Liver (tissue), 3 donors: ENCODE measurements around the gene CATSPERZ.

ENCODE experiments used
- FOXA1 ChIP-seq: IDR thresholded peaks from 2 replicates; pipeline ENCODE4 v1.6.1; 2016; ENCODE audit warnings: antibody characterized with exemption
- GABPA ChIP-seq, 2 donors: IDR thresholded peaks in 1 of 2; conservative IDR thresholded peaks in 1 of 2; 2 replicates each; pipeline ENCODE4 v1.6.1; 2016; ENCODE audit warnings: antibody characterized with exemption in 2 of 2, mild to moderate bottlenecking in 1 of 2, moderate library complexity in 1 of 2
- JUND ChIP-seq, 2 donors: IDR thresholded peaks; 2 replicates each; pipeline ENCODE4 v1.6.1; 2016; ENCODE audit warnings: antibody characterized with exemption in 2 of 2
- RAD21 ChIP-seq, 2 donors: IDR thresholded peaks; 2 replicates each; pipeline ENCODE4 v1.6.1; 2016; ENCODE audit warnings: antibody characterized with exemption in 2 of 2, mild to moderate bottlenecking in 2 of 2
- RXRA ChIP-seq, 2 donors: IDR thresholded peaks; 2 replicates each; pipeline ENCODE4 v1.6.1; 2017 to 2018; ENCODE audit warnings: antibody characterized with exemption in 2 of 2, mild to moderate bottlenecking in 1 of 2
- TAF1 ChIP-seq: conservative IDR thresholded peaks from 2 replicates; pipeline ENCODE4 v1.6.1; 2016; ENCODE audit warnings: antibody characterized with exemption, mild to moderate bottlenecking
- YY1 ChIP-seq: IDR thresholded peaks from 2 replicates; pipeline ENCODE4 v1.6.1; 2016; ENCODE audit warnings: antibody characterized with exemption, mild to moderate bottlenecking
- ZBTB33 ChIP-seq: IDR thresholded peaks from 2 replicates; pipeline ENCODE4 v1.6.1; 2016; ENCODE audit warnings: antibody characterized with exemption
- TF ChIP-seq, protein P1 (sequence below): fragments of 150-350 bp; IDR thresholded peaks from 2 replicates; pipeline ENCODE4 v1.5.1; 2017; ENCODE audit warnings: improper control_type of control experiment, low read depth, low read length; ENCODE audit not compliant: missing input control
- TF ChIP-seq, protein P2 (sequence below): IDR thresholded peaks from 2 replicates; pipeline ENCODE4 v1.6.1; 2016; ENCODE audit warnings: antibody characterized with exemption
- donor health status: healthy.
- donor health status: healthy.

GRCh38 chr11:64268893-64269539, 31.1 kb upstream of the CATSPERZ start:
- TF ChIP-seq, protein P1, sequence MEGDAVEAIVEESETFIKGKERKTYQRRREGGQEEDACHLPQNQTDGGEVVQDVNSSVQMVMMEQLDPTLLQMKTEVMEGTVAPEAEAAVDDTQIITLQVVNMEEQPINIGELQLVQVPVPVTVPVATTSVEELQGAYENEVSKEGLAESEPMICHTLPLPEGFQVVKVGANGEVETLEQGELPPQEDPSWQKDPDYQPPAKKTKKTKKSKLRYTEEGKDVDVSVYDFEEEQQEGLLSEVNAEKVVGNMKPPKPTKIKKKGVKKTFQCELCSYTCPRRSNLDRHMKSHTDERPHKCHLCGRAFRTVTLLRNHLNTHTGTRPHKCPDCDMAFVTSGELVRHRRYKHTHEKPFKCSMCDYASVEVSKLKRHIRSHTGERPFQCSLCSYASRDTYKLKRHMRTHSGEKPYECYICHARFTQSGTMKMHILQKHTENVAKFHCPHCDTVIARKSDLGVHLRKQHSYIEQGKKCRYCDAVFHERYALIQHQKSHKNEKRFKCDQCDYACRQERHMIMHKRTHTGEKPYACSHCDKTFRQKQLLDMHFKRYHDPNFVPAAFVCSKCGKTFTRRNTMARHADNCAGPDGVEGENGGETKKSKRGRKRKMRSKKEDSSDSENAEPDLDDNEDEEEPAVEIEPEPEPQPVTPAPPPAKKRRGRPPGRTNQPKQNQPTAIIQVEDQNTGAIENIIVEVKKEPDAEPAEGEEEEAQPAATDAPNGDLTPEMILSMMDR: no peak
- TF ChIP-seq, protein P2, sequence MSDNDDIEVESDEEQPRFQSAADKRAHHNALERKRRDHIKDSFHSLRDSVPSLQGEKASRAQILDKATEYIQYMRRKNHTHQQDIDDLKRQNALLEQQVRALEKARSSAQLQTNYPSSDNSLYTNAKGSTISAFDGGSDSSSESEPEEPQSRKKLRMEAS: no peak
- TF ChIP-seq FOXA1: no peak
- TF ChIP-seq TAF1: no peak
- TF ChIP-seq YY1: no peak
- no peak for TF ChIP-seq ZBTB33
- TF ChIP-seq GABPA (IDR thresholded peaks at IDR 0.05 in 1 of 2, conservative IDR thresholded peaks at IDR 0.05 in 1 of 2): peak in 1 of 2 donors; percentile 8
- peak; percentile 13 to 60 for TF ChIP-seq RXRA (IDR thresholded peaks at IDR 0.05)
- no peak for TF ChIP-seq RAD21 (IDR thresholded peaks at IDR 0.05)
- TF ChIP-seq JUND (IDR thresholded peaks at IDR 0.05): no peak
